Measurements from ENCODE around the gene JPT1. TPM values are rescaled to one million over a fixed set of nuclear protein-coding genes. Genes with fewer than 3 reads are reported as not detected.

The JPT1 gene
- total RNA-seq, 1 donor from 2014 or later, result 72.9 TPM

DNA sequence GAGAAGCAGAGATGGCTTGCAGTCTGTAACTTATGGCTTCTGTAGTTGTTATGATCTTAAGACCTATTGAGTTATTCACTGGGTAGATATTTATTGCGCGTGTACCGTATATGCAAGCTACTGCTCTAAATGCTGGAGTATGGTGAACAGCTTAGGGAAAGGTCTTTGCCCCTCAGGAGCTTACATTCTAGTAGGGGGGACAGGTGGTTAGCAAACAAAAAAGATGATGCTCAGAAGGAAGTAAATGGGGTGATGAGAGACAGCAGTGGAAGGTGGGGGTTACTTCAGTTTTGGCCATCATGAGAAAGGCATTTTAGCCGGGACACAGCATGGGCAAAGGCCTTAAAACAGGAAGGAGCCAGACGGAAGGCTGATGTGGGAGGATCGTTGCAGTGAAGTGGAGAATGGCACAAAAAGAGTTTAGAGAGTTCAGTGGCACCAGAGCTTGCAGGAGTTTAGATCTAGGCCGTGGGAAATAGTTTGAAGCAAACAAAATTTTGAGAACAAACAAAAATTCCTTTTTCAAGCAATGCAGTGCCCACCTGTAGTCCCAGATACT lies 42.5 kb downstream of the JPT1 start:
- DNase-seq, result no peak
- ChIA-PET CTCF (interaction anchor here (1.2 to 8.7 kb wide), 5 partner anchors 19 to 151 kb away, joined by 3 to 192 read pairs (median 116); partner anchors contain the start of genes NT5C and NUP85), POLR2A (interaction anchor here (0.7 to 3.0 kb wide), 5 partner anchors 20 to 159 kb away, joined by 3 to 58 read pairs (median 4); partner anchors contain the start of genes MIF4GD and NT5C)
- no peak for ATAC-seq (ENCODE audit: low read depth)
- H3K36me3 Mint-ChIP-seq (ENCODE audit: low read depth), result peaks cover 5% of the 10 kb centered on the region
- no peaks in the 10 kb centered on the region for H3K27me3 Mint-ChIP-seq
- peak overlapping the region; percentile 62 for H3K27ac Mint-ChIP-seq
- intact Hi-C loops (cut with micrococcal nuclease), result loop anchor here (10.0 kb wide), 1 partner anchor 153 kb away; the partner anchor contains the start of genes GGA3 and MRPS7
- peak overlapping the region; percentile 7 for H3K4me3 Mint-ChIP-seq
- no peaks in the 10 kb centered on the region for H3K9me3 Mint-ChIP-seq
- TF ChIP-seq, protein P1, sequence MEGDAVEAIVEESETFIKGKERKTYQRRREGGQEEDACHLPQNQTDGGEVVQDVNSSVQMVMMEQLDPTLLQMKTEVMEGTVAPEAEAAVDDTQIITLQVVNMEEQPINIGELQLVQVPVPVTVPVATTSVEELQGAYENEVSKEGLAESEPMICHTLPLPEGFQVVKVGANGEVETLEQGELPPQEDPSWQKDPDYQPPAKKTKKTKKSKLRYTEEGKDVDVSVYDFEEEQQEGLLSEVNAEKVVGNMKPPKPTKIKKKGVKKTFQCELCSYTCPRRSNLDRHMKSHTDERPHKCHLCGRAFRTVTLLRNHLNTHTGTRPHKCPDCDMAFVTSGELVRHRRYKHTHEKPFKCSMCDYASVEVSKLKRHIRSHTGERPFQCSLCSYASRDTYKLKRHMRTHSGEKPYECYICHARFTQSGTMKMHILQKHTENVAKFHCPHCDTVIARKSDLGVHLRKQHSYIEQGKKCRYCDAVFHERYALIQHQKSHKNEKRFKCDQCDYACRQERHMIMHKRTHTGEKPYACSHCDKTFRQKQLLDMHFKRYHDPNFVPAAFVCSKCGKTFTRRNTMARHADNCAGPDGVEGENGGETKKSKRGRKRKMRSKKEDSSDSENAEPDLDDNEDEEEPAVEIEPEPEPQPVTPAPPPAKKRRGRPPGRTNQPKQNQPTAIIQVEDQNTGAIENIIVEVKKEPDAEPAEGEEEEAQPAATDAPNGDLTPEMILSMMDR (IDR thresholded peaks at IDR 0.05), result no peak
- peaks cover 58% of the 10 kb centered on the region for H3K4me1 Mint-ChIP-seq

DNA sequence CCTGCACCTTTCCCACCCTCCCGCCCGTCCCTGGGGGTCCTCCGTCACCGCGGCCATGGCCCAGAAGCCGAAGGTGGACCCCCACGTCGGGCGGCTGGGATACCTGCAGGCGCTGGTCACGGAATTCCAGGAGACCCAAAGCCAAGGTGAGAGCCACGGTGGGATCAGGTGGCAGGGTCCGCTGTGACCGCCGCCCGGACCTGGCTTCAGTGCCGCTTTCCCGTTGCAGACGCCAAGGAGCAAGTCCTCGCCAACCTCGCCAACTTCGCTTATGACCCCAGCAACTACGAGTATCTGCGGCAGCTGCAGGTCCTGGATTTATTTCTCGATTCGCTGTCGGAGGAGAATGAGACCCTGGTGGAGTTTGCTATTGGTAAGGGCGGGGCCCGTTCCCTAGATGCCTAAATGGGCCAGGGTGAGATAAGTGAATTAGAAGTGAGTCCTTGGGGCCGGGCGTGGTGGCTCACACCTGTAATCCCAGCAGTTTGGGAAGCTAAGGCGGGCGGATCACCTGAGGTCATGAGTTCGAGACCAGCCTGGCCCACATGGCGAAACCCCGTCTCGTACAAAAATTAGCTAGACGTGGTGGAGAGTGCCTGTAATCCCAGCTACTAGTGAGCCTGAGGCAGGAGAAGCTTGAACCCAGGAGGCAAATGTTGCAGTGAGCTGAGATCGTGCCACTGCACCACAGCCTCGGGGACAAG lies 43.9 kb downstream of the JPT1 start:
- ChIA-PET POLR2A (interaction anchor here (0.5 to 3.0 kb wide), 19 partner anchors 17 to 187 kb away, joined by 3 to 58 read pairs (median 7); partner anchors contain the start of genes ATP5PD, GGA3, JPT1 and KCTD2), CTCF (interaction anchor here (0.6 to 8.7 kb wide), 11 partner anchors 21 to 160 kb away, joined by 3 to 192 read pairs (median 3); partner anchors contain the start of genes MIF4GD and NT5C)
- Mint-ChIP-seq H3K27ac (peak overlapping the region; percentile 76), H3K4me1 (peaks cover 43% of the 10 kb centered on the region), H3K27me3 (no peaks in the 10 kb centered on the region), H3K36me3 (ENCODE audit: low read depth) (peaks cover 5% of the 10 kb centered on the region), H3K9me3 (no peaks in the 10 kb centered on the region), H3K4me3 (peak overlapping the region; percentile 89)
- intact Hi-C loops (cut with micrococcal nuclease), result loop anchor here (10.0 kb wide), 1 partner anchor 154 kb away; the partner anchor contains the start of genes GGA3 and MRPS7
- TF ChIP-seq, protein P1 (IDR thresholded peaks at IDR 0.05), result no peak
- no peak for DNase-seq
- ATAC-seq (ENCODE audit: low read depth), result no peak

DNA sequence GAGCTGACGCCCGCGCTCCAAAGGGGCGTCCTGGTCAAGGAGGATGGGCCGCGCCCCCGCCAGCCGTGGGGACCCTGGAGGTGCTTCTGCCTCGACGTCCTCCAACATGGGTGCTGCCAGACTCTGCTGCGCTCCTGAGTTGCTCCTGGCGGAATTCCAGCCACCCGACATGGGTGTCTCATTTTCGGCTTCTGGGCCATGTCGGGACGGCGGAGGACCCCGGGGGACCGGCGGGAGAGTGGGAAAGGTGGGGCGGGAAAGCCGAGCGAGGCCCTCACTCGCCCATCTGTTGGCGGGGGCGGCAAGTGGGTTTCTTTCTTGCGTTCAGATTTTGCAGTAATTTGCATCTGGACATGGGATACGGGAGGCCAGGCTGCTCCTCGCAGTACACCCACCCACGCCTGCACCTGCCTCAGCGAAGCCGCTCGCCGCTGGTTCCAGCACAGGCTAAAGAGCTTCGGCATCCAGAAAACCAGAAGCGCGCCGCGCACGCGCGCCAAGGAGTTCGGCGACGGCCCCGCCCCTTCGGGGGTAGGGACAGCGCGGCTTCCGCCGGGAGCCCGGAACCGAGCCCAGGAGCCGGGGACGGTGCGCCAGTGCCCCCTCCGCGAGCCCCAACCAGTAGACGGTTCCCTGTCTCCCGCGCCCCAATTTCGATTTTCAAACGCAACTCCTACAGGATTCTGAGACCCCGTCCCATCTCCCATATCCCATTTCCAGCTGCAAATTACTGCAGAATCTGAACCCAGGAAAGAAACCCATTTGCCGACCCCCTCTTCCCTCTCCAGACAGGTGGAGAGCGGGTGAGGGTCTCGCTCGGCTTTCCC lies 44.7 kb downstream of the JPT1 start, which contains the start of gene ARMC7:
Gene ARMC7 (plus strand): TSS at position 563 of the 827 bp plus-strand sequence. CDS start 320 bp downstream, outside the sequence.
- peak within 1 kb of the TSS; percentile 89 for H3K4me3 Mint-ChIP-seq
- DNase-seq, result peak; percentile 91
- H3K27ac Mint-ChIP-seq, result peak within 1 kb of the TSS; percentile 87
- ATAC-seq (ENCODE audit: low read depth), result peak; percentile 80
- TF ChIP-seq, protein P1 (IDR thresholded peaks at IDR 0.05), result no peak
- intact Hi-C loops (cut with micrococcal nuclease), result loop anchor here (1.0 to 10.0 kb wide), 3 partner anchors 33 to 155 kb away; partner anchors contain the start of genes ATP5PD, GGA3 and MRPS7
- no peaks in the 10 kb centered on the region for H3K27me3 Mint-ChIP-seq
- ChIA-PET POLR2A (interaction anchor here (0.5 to 3.0 kb wide), 20 partner anchors 11 to 1446 kb away, joined by 3 to 58 read pairs (median 6); partner anchors contain the start of genes ATP5PD, GGA3, HID1 and JPT1), CTCF (interaction anchor here (0.8 to 1.8 kb wide), 6 partner anchors 22 to 161 kb away, joined by 3 to 9 read pairs (median 4); partner anchors contain the start of genes MIF4GD and NT5C)
- H3K36me3 Mint-ChIP-seq (ENCODE audit: low read depth), result peaks cover 5% of the 10 kb centered on the region
- no peaks in the 10 kb centered on the region for H3K9me3 Mint-ChIP-seq
- peaks cover 36% of the 10 kb centered on the region for H3K4me1 Mint-ChIP-seq

DNA sequence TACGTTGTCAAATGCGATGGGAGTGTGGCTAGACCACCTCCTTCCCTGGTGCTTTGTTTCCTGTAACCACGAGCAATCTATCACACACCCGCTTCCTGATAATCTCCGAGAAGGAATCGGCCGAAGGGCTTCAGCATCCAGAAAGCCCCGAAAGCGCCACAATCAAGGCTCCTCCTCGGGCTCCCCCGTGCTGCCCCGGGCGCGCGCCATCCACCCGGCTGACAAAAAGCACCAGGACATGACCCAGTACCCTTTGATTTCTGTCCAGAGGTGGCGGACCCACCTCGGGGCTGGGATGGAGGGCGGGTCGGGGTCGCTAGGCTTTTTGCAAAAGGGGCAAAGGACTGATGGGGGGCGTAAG lies 45.3 kb downstream of the JPT1 start:
- no peak for ATAC-seq (ENCODE audit: low read depth)
- H3K27me3 Mint-ChIP-seq, result no peaks in the 10 kb centered on the region
- CTCF ChIA-PET, result interaction anchor here (0.8 to 1.8 kb wide), 6 partner anchors 22 to 162 kb away, joined by 3 to 9 read pairs (median 4); partner anchors contain the start of genes MIF4GD and NT5C
- peaks cover 30% of the 10 kb centered on the region for H3K4me1 Mint-ChIP-seq
- H3K9me3 Mint-ChIP-seq, result no peaks in the 10 kb centered on the region
- H3K36me3 Mint-ChIP-seq (ENCODE audit: low read depth), result peaks cover 4% of the 10 kb centered on the region
- no peak for DNase-seq
- no peak overlapping the region for H3K27ac Mint-ChIP-seq
- intact Hi-C loops (cut with micrococcal nuclease), result loop anchor here (1.0 to 2.0 kb wide), 2 partner anchors 32 to 63 kb away; partner anchors contain the start of gene ATP5PD
- TF ChIP-seq, protein P1 (IDR thresholded peaks at IDR 0.05), result no peak
- peak overlapping the region; percentile 89 for H3K4me3 Mint-ChIP-seq
- POLR2A ChIA-PET, result interaction anchor here (0.6 to 3.0 kb wide), 17 partner anchors 10 to 1447 kb away, joined by 3 to 58 read pairs (median 5); partner anchors contain the start of genes ATP5PD, GGA3, HID1 and JPT1

Measured in activated B cell treated with CpG ODN at 0.5 μM for 24 hours (primary cell).